Kidney glomerular epithelial cell (primary cell): ENCODE measurements around the gene PRH1.

Source experiments
- DNase-seq: peaks from one replicate; lab custom pipeline; 2025; lab: John Stamatoyannopoulos, UW

Gene PRH1

DNA sequence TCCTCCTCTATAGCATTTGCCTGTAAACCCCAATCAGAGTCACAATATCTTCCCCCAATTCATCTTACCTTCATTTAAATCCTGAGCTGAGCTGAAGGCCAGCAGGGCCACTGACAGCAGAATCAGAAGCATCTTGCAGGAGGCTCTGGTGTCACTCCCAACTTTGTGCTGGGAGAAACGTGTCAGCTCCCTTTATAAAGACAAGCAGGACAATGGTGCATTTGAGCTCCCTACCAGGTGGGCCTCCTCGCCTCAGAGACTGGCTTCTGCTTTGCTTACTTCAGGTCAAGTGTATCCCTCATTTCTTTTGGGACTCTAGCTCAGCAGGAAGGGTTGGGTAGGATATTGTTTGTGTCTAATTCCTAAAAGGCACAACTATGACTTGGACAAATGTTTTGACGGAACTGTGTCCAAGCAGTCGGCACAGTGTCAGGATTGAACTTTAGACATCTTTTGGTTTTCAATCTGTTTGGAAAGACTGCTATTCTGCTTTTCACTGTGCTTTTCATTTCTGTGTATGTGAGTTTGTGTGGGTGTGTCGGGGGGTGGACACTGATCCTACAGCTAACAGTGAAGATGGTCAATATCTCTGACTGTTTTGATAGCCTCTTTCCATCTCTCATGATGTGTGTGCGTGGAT lies at the start of gene PRH1:
Gene PRH1, minus strand, starts transcription at position 170 of the 640 bp plus-strand sequence. Its CDS starts 38 bp downstream, at position 132.
- no peak for DNase-seq

GRCh38 chr12:10928746-10929286 lies 44.8 kb upstream of the PRH1 start, which contains the start of gene PRH2:
Gene PRH2 (plus strand): TSS chr12:10929236. CDS start chr12:10929274, 38 bp downstream.
- DNase-seq, result no peak

- no peak for DNase-seq
These were observed 42.2 kb upstream of the PRH1 start for GRCh38 chr12:10926269-10926668.

GRCh38 chr12:10919809-10920208 lies 35.8 kb upstream of the PRH1 start:
- DNase-seq, result no peak

GRCh38 chr12:10910380-10910779 lies 26.3 kb upstream of the PRH1 start:
- DNase-seq, result no peak

- no peak for DNase-seq
These were observed 25.4 kb upstream of the PRH1 start, which contains the start of gene TAS2R13 for GRCh38 chr12:10909462-10909861. Gene TAS2R13 (minus strand): TSS chr12:10909562. CDS start chr12:10909298, 264 bp downstream.

DNA sequence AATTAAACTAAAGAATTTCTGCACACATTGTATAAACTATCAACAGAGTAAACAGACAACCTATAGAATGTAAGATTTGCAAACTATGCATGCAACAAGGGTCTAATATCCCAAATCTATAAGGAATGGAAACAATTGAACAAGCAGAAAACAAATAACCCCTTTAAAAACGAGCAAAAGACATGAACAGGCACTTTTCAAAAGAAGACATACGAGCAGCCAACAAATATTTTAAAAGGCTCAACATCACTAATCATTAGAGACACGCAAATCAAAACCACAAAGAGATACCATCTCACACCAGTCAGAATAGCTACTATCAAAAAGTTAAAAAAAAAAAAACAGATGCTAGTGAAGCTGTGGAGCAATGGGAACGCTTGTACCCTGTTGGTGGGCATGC lies 20.6 kb upstream of the PRH1 start:
- no peak for DNase-seq

GRCh38 chr12:10901427-10901826 lies 17.4 kb upstream of the PRH1 start:
- DNase-seq, result no peak

DNA sequence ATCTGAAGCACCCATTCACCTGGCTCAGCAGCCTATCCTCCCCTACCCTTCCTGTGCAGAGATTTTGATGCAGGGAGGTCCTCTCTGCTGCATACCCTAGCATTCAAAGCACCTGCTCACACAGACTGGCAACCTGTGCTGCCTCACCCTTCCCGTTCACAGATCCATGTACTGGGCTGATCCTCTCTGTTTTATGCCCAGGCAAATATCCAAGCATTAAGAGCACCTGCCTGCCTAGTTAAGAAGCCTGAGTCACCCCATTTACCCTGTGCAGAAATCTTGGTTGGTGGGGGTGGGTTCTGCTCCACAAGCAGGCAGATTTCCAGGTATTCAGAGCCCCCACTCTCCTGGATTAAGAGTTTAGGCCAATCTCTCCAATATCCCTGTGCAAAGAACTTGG lies 16.9 kb upstream of the PRH1 start:
- no peak for DNase-seq

DNA sequence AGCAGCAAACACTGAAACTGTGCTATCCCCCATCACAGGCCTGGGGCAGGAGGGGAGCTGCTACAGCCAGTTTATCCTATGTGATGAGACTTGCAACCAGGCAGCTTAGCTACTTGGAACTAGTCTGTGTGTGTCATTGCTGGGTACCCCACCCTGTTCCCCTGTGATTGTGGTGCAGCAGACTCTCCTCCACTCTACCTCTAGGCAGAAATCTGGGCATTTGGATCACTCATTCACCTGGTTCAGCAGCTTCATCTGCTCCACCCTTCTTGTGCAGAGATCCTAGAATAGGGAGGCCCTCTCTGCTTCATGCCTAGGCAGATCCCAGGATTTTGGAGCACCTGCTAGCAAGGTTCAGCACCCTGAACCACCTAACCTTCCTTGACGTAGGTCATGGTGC lies 16.5 kb upstream of the PRH1 start:
- no peak for DNase-seq

- no peak for DNase-seq
These were observed 12.8 kb upstream of the PRH1 start for GRCh38 chr12:10896854-10897253.

DNA sequence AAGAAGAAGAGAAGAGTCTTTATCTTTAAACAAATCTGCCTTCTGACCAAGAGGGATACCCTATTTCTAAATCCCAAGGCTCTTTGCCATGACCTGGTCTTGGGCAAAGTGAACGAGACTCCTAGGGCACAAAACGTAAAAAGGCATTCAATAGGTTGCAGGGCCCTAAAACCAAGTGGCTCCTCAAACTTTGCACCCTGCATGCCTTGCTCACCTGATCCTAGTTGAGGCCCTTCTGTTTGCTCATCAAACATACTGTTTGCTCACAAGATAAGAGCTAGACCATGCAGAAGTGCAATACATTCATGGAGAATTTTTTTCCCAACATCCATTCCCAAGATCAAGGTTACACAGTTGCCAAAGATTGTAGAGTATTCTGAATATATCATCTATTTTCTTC lies 7.9 kb upstream of the PRH1 start:
- no peak for DNase-seq

GRCh38 chr12:10889226-10889625 lies 5.2 kb upstream of the PRH1 start:
- no peak for DNase-seq

DNA sequence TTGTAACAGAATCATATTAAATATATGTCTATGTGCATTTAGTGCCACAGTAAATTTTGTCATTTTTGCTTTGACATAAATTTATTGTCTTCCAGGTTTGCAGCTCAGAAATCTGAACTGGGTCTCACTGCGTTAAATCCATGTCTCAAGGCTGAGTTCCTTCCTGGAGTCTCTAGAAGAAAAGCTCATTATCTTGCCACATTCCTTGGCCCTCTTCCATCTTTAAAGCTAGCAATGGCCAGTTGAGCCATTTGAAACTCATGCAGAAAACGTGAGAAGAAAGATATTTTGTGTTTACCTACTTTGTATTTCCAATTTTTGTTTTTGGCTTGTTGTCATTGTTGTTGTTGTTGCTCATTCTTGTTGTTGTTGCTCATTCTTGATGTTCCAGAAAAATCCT lies 10.7 kb downstream of the PRH1 start:
- DNase-seq, result no peak

GRCh38 chr12:10867381-10867780 lies 16.7 kb downstream of the PRH1 start:
- DNase-seq, result peak; percentile 28

DNA sequence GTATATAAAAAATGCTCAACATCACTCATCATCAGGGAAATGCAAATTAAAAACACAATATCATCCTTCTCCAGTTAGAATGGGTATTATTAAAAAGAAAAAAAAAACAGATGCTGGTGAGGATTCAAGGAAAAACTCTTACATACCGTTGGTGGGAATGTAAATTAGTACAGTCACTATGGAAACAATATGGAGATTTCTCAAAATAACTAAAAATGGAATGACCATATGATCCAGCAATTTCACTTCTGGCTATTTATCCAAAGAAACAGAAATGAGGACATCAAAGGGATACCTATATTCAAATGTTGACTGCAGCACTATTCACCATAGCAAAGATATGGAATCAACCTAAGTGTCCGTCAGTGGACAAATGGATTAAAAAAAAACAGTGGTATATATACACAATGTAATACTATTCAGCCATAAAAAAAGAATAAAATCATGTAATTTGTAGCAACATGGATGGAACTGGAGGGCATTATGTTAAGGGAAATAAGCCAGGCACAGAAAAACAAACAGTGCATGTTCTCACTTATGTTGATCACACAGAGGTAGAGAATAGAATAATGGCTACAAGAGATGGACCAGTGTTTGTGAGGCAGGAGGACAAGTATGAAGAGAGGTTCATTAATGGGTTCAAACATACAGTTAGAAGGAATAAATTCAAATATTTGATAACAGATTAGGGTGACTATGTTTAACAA lies 20.4 kb downstream of the PRH1 start:
- DNase-seq, result no peak

DNA sequence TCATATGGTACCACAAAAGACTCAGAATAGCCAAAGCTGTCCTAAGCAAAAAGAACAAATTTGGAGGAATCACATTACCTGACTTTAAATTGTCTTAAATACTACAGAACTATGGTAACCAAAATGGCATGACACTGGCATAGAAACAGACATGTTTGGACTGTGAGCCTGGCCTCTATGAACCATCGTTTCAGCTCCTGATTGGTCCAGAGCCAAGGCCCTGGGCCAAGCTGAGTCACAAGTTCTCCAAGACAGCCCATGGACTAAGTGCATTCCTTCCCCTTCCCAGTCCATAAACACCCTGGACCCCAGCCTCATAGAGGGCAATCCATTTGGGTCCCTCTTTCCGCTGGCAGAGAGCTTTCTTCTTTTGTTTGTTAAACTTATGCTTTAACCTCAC lies 22.7 kb downstream of the PRH1 start:
- no peak for DNase-seq

- no peak for DNase-seq
These were observed 28.2 kb downstream of the PRH1 start for GRCh38 chr12:10855807-10856206.

GRCh38 chr12:10853776-10854175 lies 30.3 kb downstream of the PRH1 start:
- DNase-seq, result no peak

DNA sequence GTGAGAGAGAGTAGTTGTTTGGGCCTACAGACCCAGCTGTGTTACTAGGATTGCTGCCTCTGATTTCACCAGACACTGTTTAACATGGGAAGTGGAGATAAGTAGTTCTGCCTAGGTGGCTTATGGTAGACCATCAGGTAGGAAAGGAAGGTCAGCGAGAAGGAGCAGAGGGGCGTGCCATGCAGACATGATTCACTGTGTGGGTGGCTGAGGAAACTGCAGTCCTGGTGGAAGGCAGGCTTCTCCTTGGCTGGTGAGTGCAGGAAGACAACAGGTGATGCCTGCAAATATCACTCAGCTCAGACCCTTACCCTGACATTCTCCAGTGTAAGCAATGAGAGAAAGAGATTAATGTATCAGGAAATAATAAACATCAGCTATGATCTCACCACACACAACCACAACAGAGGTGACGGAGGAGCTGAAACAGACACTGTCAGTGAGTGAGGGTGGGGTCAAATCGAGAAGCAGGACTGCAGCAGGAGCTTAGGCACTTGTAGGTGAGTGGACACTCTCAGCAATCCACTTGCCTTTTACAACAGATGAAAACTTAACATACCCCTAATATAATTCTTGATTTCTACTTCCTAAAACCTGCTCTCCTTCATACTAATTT lies 32.7 kb downstream of the PRH1 start:
- peak; percentile 0 for DNase-seq

GRCh38 chr12:10849425-10849878 lies 34.6 kb downstream of the PRH1 start, which contains the start of gene PRR4:
Gene PRR4 (minus strand): TSS chr12:10849475. CDS start chr12:10849437, 38 bp downstream.
- no peak for DNase-seq

DNA sequence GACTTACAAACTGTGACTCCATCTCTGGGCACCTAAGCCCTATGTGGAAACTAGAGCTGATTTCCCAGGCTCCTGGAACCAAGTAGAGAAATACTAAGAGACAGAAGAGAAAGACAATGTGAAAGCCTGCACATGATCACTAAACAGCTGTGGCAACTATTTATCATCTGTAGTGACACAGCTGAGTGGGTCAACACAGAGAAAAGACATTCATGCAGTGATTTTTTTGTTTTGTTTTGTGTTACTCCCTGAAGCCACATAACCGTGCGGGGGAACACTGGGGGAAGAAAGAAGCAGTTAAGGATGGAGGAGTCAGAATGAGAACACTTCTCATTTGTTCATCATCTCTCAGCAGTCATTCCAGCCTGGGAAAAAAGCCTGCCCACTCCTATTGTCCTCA lies 36.3 kb downstream of the PRH1 start:
- peak; percentile 34 for DNase-seq

DNA sequence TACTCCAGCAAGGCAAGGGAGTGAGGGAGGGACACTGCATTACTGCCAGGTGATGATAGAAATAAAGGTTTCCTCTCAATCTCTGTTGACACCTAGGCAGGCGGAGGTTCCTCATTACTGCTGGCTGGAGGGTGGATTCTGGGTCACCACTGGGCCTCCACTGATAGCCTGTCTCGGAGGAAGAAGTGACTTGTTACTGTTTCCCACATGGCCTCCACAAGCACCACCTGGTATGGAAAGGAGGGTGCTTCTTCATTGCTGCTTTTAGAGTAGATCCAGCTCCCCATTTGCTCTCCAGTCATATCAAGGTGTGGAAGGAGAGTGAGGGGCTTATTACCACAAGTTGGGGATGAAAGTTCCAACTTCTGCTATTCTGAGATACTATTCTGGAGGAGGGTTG lies 41.2 kb downstream of the PRH1 start:
- DNase-seq, result no peak
